IMR-90 (cell line): ENCODE measurements around the gene PAEP. TPM values are rescaled to one million over a fixed set of nuclear protein-coding genes. Genes with fewer than 3 reads are reported as not detected.

Experiments
- ATAC-seq: fragments of 200-7000 bp; cut with Tn5 transposase; 2 replicates; pipeline ENCODE4 v1.9.1; 2020; ENCODE audit warnings: low read depth, mild to moderate bottlenecking, moderate library complexity
- BruUV-seq: library from RNA; stranded (reverse); fragments of 400-500 nt; replicated peaks from 2 replicates; lab custom pipeline; 2021; lab: Mats Ljungman, UMichigan
- CTCF ChIA-PET: fragments of 300-600 bp; formaldehyde crosslinking; extraction: SDS; loops from one replicate; lab custom pipeline; 2021; ENCODE audit warnings: antibody characterized with exemption; lab: Yijun Ruan, JAX
- POLR2A ChIA-PET: fragments of 300-600 bp; sonication (Branson Sonifier 250); formaldehyde crosslinking; loops from one replicate; lab custom pipeline; 2022; ENCODE audit warnings: antibody characterized with exemption; ENCODE audit not compliant: unreplicated experiment; lab: Charles Lee
- DNase-seq: peaks from one replicate; pipeline ENCODE4 v3.0.0; 2013
- H2AFZ ChIP-seq: replicated peaks from 2 replicates; pipeline ENCODE3; 2013; ENCODE audit warnings: low read length, mild to moderate bottlenecking; ENCODE audit not compliant: poor library complexity
- H2AK5ac ChIP-seq: 2 replicates; pipeline ENCODE4 v1.6.1; 2013; ENCODE audit warnings: low read depth, low read length, inconsistent platforms
- H2AK9ac ChIP-seq: replicated peaks from 2 replicates; pipeline ENCODE3; 2013; ENCODE audit warnings: mild to moderate bottlenecking, low read depth, low read length, moderate library complexity; ENCODE audit not compliant: poor library complexity
- H2BK120ac ChIP-seq: 2 replicates; pipeline ENCODE4 v1.6.1; 2013; ENCODE audit warnings: low read depth, low read length, inconsistent platforms
- H2BK15ac ChIP-seq: 3 replicates; pipeline ENCODE4 v1.6.1; 2013; ENCODE audit warnings: low read depth, low read length, inconsistent platforms
- H2BK20ac ChIP-seq: 2 replicates; pipeline ENCODE4 v1.6.1; 2013; ENCODE audit warnings: low read depth, mild to moderate bottlenecking, inconsistent platforms, low read length, moderate library complexity
- H2BK5ac ChIP-seq: 2 replicates; pipeline ENCODE4 v1.6.1; 2013; ENCODE audit warnings: mild to moderate bottlenecking, low read depth, low read length, inconsistent platforms; ENCODE audit not compliant: poor library complexity, severe bottlenecking
- H3K14ac ChIP-seq: replicated peaks from 2 replicates; pipeline ENCODE4 v1.6.1; 2013; ENCODE audit warnings: low read depth, low read length, inconsistent platforms
- H3K18ac ChIP-seq: 2 replicates; pipeline ENCODE4 v1.6.1; 2013; ENCODE audit warnings: low read depth, low read length, control low read depth
- H3K23ac ChIP-seq: 2 replicates; pipeline ENCODE4 v1.6.1; 2013; ENCODE audit warnings: low read depth, low read length, inconsistent platforms
- H3K27ac ChIP-seq: 2 replicates; pipeline ENCODE4 v1.5.1; 2013; ENCODE audit warnings: mild to moderate bottlenecking, control low read depth, low read length; ENCODE audit not compliant: insufficient read depth
- H3K27me3 ChIP-seq: 2 replicates; pipeline ENCODE4 v1.6.1; 2013; ENCODE audit warnings: low read length; ENCODE audit not compliant: control insufficient read depth, insufficient read depth
- H3K36me3 ChIP-seq: 2 replicates; pipeline ENCODE4 v1.6.1; 2013; ENCODE audit warnings: low read length, mixed read lengths; ENCODE audit not compliant: control insufficient read depth, insufficient read depth
- H3K4ac ChIP-seq: 2 replicates; pipeline ENCODE4 v1.6.1; 2013; ENCODE audit warnings: low read depth, low read length, inconsistent platforms
- H3K4me1 ChIP-seq: 2 replicates; pipeline ENCODE4 v1.6.1; 2013; ENCODE audit warnings: low read length, mixed read lengths; ENCODE audit not compliant: control insufficient read depth, insufficient read depth
- H3K4me2 ChIP-seq: 2 replicates; pipeline ENCODE4 v1.6.1; 2013; ENCODE audit warnings: low read depth, mild to moderate bottlenecking, control low read depth, low read length, moderate library complexity
- H3K4me3 ChIP-seq: 2 replicates; pipeline ENCODE4 v1.5.1; 2013; ENCODE audit warnings: low read depth, mild to moderate bottlenecking, control low read depth, low read length, moderate library complexity; ENCODE audit not compliant: insufficient read depth
- H3K56ac ChIP-seq: 2 replicates; pipeline ENCODE4 v1.6.1; 2013; ENCODE audit warnings: low read length, inconsistent platforms; ENCODE audit not compliant: insufficient read depth; ENCODE audit errors: extremely low read depth
- H3K79me1 ChIP-seq, 2 experiments: 2 replicates each; pipeline ENCODE4 v1.6.1; 2013; ENCODE audit warnings: low read length in 2 of 2, inconsistent platforms in 1 of 2, low read depth in 1 of 2
- H3K9ac ChIP-seq: 2 replicates; pipeline ENCODE4 v1.6.1; 2013; ENCODE audit warnings: low read depth, low read length, control low read depth
- H3K9me1 ChIP-seq: 2 replicates; pipeline ENCODE4 v1.6.1; 2013; ENCODE audit warnings: low read length, inconsistent platforms; ENCODE audit not compliant: insufficient read depth
- H3K9me3 ChIP-seq: 2 replicates; pipeline ENCODE4 v1.6.1; 2013; ENCODE audit warnings: low read length; ENCODE audit not compliant: control insufficient read depth, insufficient read depth
- H4K20me1 ChIP-seq: 2 replicates; pipeline ENCODE4 v1.6.1; 2013; ENCODE audit warnings: low read length, inconsistent platforms; ENCODE audit not compliant: insufficient read depth
- H4K5ac ChIP-seq: 2 replicates; pipeline ENCODE4 v1.6.1; 2013; ENCODE audit warnings: mild to moderate bottlenecking, low read depth, low read length, control low read depth
- H4K8ac ChIP-seq, 2 experiments: 2 replicates each; pipeline ENCODE4 v1.6.1; 2013; ENCODE audit warnings: low read depth in 2 of 2, low read length in 2 of 2, control low read depth in 1 of 2, inconsistent platforms in 1 of 2
- H4K91ac ChIP-seq: 2 replicates; pipeline ENCODE4 v1.6.1; 2013; ENCODE audit warnings: low read depth, low read length, inconsistent platforms; ENCODE audit not compliant: insufficient read depth
- BHLHE40 ChIP-seq: fragments of 150-350 bp; IDR thresholded peaks from 2 replicates; pipeline ENCODE4 v1.6.1; 2016; ENCODE audit warnings: mild to moderate bottlenecking, low read depth, low read length
- CEBPB ChIP-seq: IDR thresholded peaks from 2 replicates; pipeline ENCODE4 v1.6.1; 2012; ENCODE audit warnings: low read depth, low read length, improper control_type of control experiment
- CHD1 ChIP-seq: IDR thresholded peaks from 2 replicates; pipeline ENCODE4 v1.6.1; 2012; ENCODE audit warnings: low read depth, low read length, improper control_type of control experiment
- CTCF ChIP-seq: conservative IDR thresholded peaks from 2 replicates; pipeline ENCODE4 v1.5.1; 2012; ENCODE audit warnings: mild to moderate bottlenecking, low read depth, low read length, improper control_type of control experiment
- ELK1 ChIP-seq: fragments of 150-350 bp; IDR thresholded peaks from 2 replicates; pipeline ENCODE4 v1.6.1; 2016; ENCODE audit warnings: low read depth, mild to moderate bottlenecking, low read length, moderate library complexity, borderline replicate concordance
- FOS ChIP-seq: fragments of 150-350 bp; IDR thresholded peaks from 2 replicates; pipeline ENCODE4 v1.6.1; 2016; ENCODE audit warnings: low read depth, low read length
- MAFK ChIP-seq: IDR thresholded peaks from 2 replicates; pipeline ENCODE4 v1.6.1; 2012; ENCODE audit warnings: low read depth, low read length, improper control_type of control experiment
- MAZ ChIP-seq: IDR thresholded peaks from 2 replicates; pipeline ENCODE4 v1.6.1; 2012; ENCODE audit warnings: low read depth, mild to moderate bottlenecking, low read length, improper control_type of control experiment, moderate library complexity, borderline replicate concordance
- MXI1 ChIP-seq: IDR thresholded peaks from 2 replicates; pipeline ENCODE4 v1.6.1; 2012; ENCODE audit warnings: low read depth, mild to moderate bottlenecking, low read length, moderate library complexity, borderline replicate concordance
- NFE2L2 ChIP-seq: fragments of 150-350 bp; IDR thresholded peaks from 2 replicates; pipeline ENCODE4 v1.6.1; 2016; ENCODE audit warnings: low read depth, mild to moderate bottlenecking, low read length
- POLR2A ChIP-seq: IDR thresholded peaks from 2 replicates; pipeline ENCODE4 v1.6.1; 2012; ENCODE audit warnings: mild to moderate bottlenecking, low read depth, low read length
- RAD21 ChIP-seq: IDR thresholded peaks from 2 replicates; pipeline ENCODE4 v1.6.1; 2012; ENCODE audit warnings: low read length, improper control_type of control experiment
- RCOR1 ChIP-seq: IDR thresholded peaks from 2 replicates; pipeline ENCODE4 v1.6.1; 2012; ENCODE audit warnings: mild to moderate bottlenecking, low read length, improper control_type of control experiment; ENCODE audit not compliant: insufficient replicate concordance
- RFX5 ChIP-seq: IDR thresholded peaks from 2 replicates; pipeline ENCODE4 v1.8.0; 2012; ENCODE audit warnings: low read depth, mild to moderate bottlenecking, low read length, moderate library complexity
- SMC3 ChIP-seq: fragments of 150-350 bp; IDR thresholded peaks from 2 replicates; pipeline ENCODE4 v1.6.1; 2016; ENCODE audit warnings: low read depth, mild to moderate bottlenecking, antibody characterized with exemption, low read length, moderate library complexity
- WGBS, 2 experiments: methylation state at CpG; one replicate each; pipeline versions ENCODE4 v1.1.5 to v1.1.7; 2013; ENCODE audit warnings: missing lambda C conversion rate in 2 of 2; ENCODE audit not compliant: insufficient read length in 1 of 2; ENCODE audit errors: extremely low coverage in 2 of 2; 5-methylcytosine and 5-hydroxymethylcytosine counted together
- dilution Hi-C: fragments of 300-500 bp; cut with HindIII; formaldehyde crosslinking; loops from one replicate; pipeline ENCODE4 v1.14.3; 2018; ENCODE audit warnings: low sequenced_read_pairs; ENCODE audit not compliant: unreplicated experiment
- in situ Hi-C: fragments of 300-500 bp; cut with MboI; formaldehyde crosslinking; loops from 3 replicates; pipeline ENCODE4 v1.14.3; 2019; ENCODE audit warnings: low sequenced_read_pairs, inconsistent platforms, mixed read lengths
- intact Hi-C: fragments of 100-400 bp; cut with micrococcal nuclease; formaldehyde crosslinking; loops from 2 replicates; pipeline ENCODE4 v1.10.0; 2022
- polyA plus RNA-seq, 3 experiments: library from polyadenylated mRNA; depleted of rRNA; stranded (reverse); fragments of >200 nt; gene quantifications; 2 replicates each; pipeline ENCODE4 v1.2.3, GENCODE V29; 2012; ENCODE audit warnings: low replicate concordance in 1 of 3
- total RNA-seq: library from RNA; depleted of rRNA; stranded (reverse); fragments of >200 nt; gene quantifications from 2 replicates; pipeline ENCODE4 v1.2.3, GENCODE V29; 2012
- TF ChIP-seq, protein P1 (sequence below): fragments of 150-350 bp; IDR thresholded peaks from 2 replicates; pipeline ENCODE4 v1.6.1; 2017; ENCODE audit warnings: mild to moderate bottlenecking, antibody characterized with exemption, low read length, low read depth

PAEP gene
- total and polyA plus RNA-seq, 2 of the 4 experiments (the other 2 are of a cell fraction) = not detected

DNA sequence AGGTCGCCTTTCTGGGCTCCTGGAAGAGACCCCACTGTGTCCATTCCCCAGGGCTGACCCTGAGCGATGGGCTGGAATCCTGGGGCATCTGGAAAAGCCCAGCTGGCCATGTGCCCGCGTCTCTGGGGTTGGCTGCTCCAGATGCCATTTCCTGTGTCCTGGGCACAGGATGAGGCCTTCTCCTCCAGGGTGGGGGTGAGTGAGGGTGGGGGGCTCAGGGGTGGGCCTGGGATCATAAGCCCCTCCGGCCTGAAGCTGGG is 30.7 kb downstream of the PAEP start:
- no peak for DNase-seq
- BruUV-seq = no TSS peak
- POLR2A ChIA-PET = no interaction called here

More for the DNA sequence above, 30.7 kb downstream of the PAEP start:
- H3K4ac ChIP-seq = no peak overlapping the region
- no peaks in the 10 kb centered on the region for H3K9me3 ChIP-seq
- WGBS, 2 experiments = no CpG with 5 or more reads among the region's 5 CpGs
- H3K27me3 ChIP-seq = peaks cover 4% of the 10 kb centered on the region
- H3K4me3 ChIP-seq = no peak overlapping the region
- no peak overlapping the region for H4K5ac ChIP-seq
- TF ChIP-seq MAFK = no peak
- TF ChIP-seq SMC3 = no peak
- TF ChIP-seq CHD1 = no peak
- TF ChIP-seq NFE2L2 = no peak
- no peak for TF ChIP-seq MAZ
- TF ChIP-seq MXI1 = no peak
- TF ChIP-seq ELK1 = no peak
- no peak for TF ChIP-seq RCOR1
- TF ChIP-seq, protein P1, sequence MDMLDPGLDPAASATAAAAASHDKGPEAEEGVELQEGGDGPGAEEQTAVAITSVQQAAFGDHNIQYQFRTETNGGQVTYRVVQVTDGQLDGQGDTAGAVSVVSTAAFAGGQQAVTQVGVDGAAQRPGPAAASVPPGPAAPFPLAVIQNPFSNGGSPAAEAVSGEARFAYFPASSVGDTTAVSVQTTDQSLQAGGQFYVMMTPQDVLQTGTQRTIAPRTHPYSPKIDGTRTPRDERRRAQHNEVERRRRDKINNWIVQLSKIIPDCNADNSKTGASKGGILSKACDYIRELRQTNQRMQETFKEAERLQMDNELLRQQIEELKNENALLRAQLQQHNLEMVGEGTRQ = no peak
- TF ChIP-seq CEBPB = no peak
- TF ChIP-seq BHLHE40 = no peak
- no peak for TF ChIP-seq RFX5
- TF ChIP-seq RAD21 = no peak
- TF ChIP-seq CTCF = no peak
- TF ChIP-seq POLR2A = no peak
- TF ChIP-seq FOS = no peak
- no peaks in the 10 kb centered on the region for H3K79me1 ChIP-seq
- H3K23ac ChIP-seq = no peak overlapping the region
- no peak for ATAC-seq
- H4K20me1 ChIP-seq = no peaks in the 10 kb centered on the region
- H3K9ac ChIP-seq = no peak overlapping the region
- H4K91ac ChIP-seq = no peak overlapping the region
- H3K4me1 ChIP-seq = no peaks in the 10 kb centered on the region
- intact Hi-C loops (no loop called here), dilution Hi-C loops (no loop called here), in situ Hi-C loops (no loop called here)
- H2AK5ac ChIP-seq = no peak overlapping the region
- H3K56ac ChIP-seq = no peak overlapping the region
- no peak overlapping the region for H2BK15ac ChIP-seq
- no peak overlapping the region for H2AFZ ChIP-seq
- H4K8ac ChIP-seq = no peak overlapping the region
- H3K4me2 ChIP-seq = no peak overlapping the region
- H3K27ac ChIP-seq = no peak overlapping the region
- no peak overlapping the region for H2AK9ac ChIP-seq
- H3K9me1 ChIP-seq = no peaks in the 10 kb centered on the region
- no peak overlapping the region for H3K14ac ChIP-seq
- H2BK20ac ChIP-seq = no peak overlapping the region
- H3K36me3 ChIP-seq = no peaks in the 10 kb centered on the region
- H2BK5ac ChIP-seq = no peak overlapping the region
- no peak overlapping the region for H2BK120ac ChIP-seq
- no peak overlapping the region for H3K18ac ChIP-seq
- CTCF ChIA-PET = no interaction called here
